SK-N-SH treated with all-trans-retinoic acid at 6 μM for 48 hours (cell line): Measurements from ENCODE around the gene KCP.

Experiments used
- BACH2 ChIP-seq: fragments of 250-450 bp; sonication (Bioruptor Pico); IDR thresholded peaks from 2 replicates; pipeline ENCODE4 v1.9.0; 2021; ENCODE audit warnings: mild to moderate bottlenecking, borderline replicate concordance
- CSDC2 ChIP-seq: fragments of 250-450 bp; sonication (Bioruptor Pico); IDR thresholded peaks from 2 replicates; pipeline ENCODE4 v1.5.0; 2020; ENCODE audit warnings: mild to moderate bottlenecking, moderate library complexity
- ISL1 ChIP-seq: fragments of 250-450 bp; sonication (Bioruptor Pico); IDR thresholded peaks from 2 replicates; pipeline ENCODE4 v2.1.2; 2022; ENCODE audit warnings: mild to moderate bottlenecking, moderate library complexity
- OSR1 ChIP-seq: fragments of 250-450 bp; sonication (Bioruptor Pico); IDR thresholded peaks from 2 replicates; pipeline ENCODE4 v1.8.0; 2022; ENCODE audit warnings: moderate library complexity, mild to moderate bottlenecking, inconsistent platforms
- TCF4 ChIP-seq: fragments of 250-450 bp; sonication (Bioruptor Pico); IDR thresholded peaks from 2 replicates; pipeline ENCODE4 v1.8.0; 2021; ENCODE audit warnings: mild to moderate bottlenecking, moderate library complexity, borderline replicate concordance
- ZC3H10 ChIP-seq: fragments of 250-450 bp; sonication (Bioruptor Pico); IDR thresholded peaks from 2 replicates; pipeline ENCODE4 v1.5.1; 2021; ENCODE audit warnings: mild to moderate bottlenecking, moderate library complexity
- ZFP3 ChIP-seq: fragments of 250-450 bp; sonication (Bioruptor Pico); IDR thresholded peaks from 2 replicates; pipeline ENCODE4 v1.5.0; 2020; ENCODE audit warnings: mild to moderate bottlenecking, moderate library complexity
- ZFP30 ChIP-seq: fragments of 450-650 bp; formaldehyde crosslinking; IDR thresholded peaks from 2 replicates; pipeline ENCODE4 v1.5.0; 2022; ENCODE audit warnings: mild to moderate bottlenecking, moderate library complexity
- ZNF565 ChIP-seq: fragments of 450-650 bp; formaldehyde crosslinking; conservative IDR thresholded peaks from 2 replicates; pipeline ENCODE4 v1.5.0; 2020; ENCODE audit warnings: low read depth, mild to moderate bottlenecking, moderate library complexity
- ZNF70 ChIP-seq: fragments of 450-650 bp; formaldehyde crosslinking; IDR thresholded peaks from 2 replicates; pipeline ENCODE4 v1.5.0; 2020; ENCODE audit warnings: mild to moderate bottlenecking, moderate library complexity
- ZNF8 ChIP-seq: fragments of 450-650 bp; formaldehyde crosslinking; IDR thresholded peaks from 2 replicates; pipeline ENCODE4 v1.5.0; 2020; ENCODE audit warnings: mild to moderate bottlenecking, moderate library complexity
- TF ChIP-seq, protein P1 (sequence below): fragments of 250-450 bp; sonication (Bioruptor Pico); IDR thresholded peaks from 2 replicates; pipeline ENCODE4 v1.5.1; 2020; ENCODE audit warnings: low read depth, mild to moderate bottlenecking, moderate library complexity
- TF ChIP-seq, protein P2 (sequence below): fragments of 250-450 bp; sonication (Bioruptor Pico); IDR thresholded peaks from 2 replicates; pipeline ENCODE4 v1.8.0; 2021; ENCODE audit warnings: low read depth, mild to moderate bottlenecking, moderate library complexity, borderline replicate concordance
- TF ChIP-seq, protein P3 (sequence below): fragments of 250-450 bp; sonication (Bioruptor Pico); IDR thresholded peaks from 2 replicates; pipeline ENCODE4 v1.8.0; 2020; ENCODE audit warnings: mild to moderate bottlenecking, moderate library complexity, borderline replicate concordance

DNA sequence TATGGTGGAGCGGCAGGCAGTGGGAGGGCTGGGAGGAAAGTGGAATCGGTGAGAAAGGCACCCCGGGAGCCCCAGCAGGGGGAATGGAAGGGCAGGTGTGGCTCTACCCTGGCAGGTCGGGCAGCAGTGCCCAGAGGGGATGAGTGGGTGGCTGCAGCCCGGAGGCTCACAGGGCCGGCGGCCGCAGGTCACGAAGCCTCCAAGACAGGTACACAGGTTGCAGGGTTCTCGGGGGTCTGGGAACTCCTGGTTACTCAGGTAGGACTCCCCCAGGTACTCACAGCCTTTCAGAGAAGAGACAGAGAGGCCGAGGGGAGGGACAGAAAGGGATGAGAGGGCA is 21.8 kb downstream of the KCP start:
- TF ChIP-seq ZFP30 (CRISPR knock-in tag) (no peak), BACH2 (CRISPR knock-in tag) (no peak), ZNF8 (no peak), ZNF70 (CRISPR knock-in tag) (no peak), CSDC2 (CRISPR knock-in tag) (no peak), OSR1 (CRISPR knock-in tag) (no peak), ZNF565 (no peak), ZFP3 (CRISPR knock-in tag) (no peak), ISL1 (CRISPR knock-in tag) (no peak), TCF4 (CRISPR knock-in tag) (no peak), ZC3H10 (no peak)
- TF ChIP-seq, protein P1, sequence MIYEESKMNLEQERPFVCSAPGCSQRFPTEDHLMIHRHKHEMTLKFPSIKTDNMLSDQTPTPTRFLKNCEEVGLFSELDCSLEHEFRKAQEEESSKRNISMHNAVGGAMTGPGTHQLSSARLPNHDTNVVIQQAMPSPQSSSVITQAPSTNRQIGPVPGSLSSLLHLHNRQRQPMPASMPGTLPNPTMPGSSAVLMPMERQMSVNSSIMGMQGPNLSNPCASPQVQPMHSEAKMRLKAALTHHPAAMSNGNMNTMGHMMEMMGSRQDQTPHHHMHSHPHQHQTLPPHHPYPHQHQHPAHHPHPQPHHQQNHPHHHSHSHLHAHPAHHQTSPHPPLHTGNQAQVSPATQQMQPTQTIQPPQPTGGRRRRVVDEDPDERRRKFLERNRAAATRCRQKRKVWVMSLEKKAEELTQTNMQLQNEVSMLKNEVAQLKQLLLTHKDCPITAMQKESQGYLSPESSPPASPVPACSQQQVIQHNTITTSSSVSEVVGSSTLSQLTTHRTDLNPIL (CRISPR knock-in tag): no peak
- TF ChIP-seq, protein P2, sequence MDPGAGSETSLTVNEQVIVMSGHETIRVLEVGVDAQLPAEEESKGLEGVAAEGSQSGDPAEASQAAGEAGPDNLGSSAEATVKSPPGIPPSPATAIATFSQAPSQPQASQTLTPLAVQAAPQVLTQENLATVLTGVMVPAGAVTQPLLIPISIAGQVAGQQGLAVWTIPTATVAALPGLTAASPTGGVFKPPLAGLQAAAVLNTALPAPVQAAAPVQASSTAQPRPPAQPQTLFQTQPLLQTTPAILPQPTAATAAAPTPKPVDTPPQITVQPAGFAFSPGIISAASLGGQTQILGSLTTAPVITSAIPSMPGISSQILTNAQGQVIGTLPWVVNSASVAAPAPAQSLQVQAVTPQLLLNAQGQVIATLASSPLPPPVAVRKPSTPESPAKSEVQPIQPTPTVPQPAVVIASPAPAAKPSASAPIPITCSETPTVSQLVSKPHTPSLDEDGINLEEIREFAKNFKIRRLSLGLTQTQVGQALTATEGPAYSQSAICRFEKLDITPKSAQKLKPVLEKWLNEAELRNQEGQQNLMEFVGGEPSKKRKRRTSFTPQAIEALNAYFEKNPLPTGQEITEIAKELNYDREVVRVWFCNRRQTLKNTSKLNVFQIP (CRISPR knock-in tag): no peak
- TF ChIP-seq, protein P3, sequence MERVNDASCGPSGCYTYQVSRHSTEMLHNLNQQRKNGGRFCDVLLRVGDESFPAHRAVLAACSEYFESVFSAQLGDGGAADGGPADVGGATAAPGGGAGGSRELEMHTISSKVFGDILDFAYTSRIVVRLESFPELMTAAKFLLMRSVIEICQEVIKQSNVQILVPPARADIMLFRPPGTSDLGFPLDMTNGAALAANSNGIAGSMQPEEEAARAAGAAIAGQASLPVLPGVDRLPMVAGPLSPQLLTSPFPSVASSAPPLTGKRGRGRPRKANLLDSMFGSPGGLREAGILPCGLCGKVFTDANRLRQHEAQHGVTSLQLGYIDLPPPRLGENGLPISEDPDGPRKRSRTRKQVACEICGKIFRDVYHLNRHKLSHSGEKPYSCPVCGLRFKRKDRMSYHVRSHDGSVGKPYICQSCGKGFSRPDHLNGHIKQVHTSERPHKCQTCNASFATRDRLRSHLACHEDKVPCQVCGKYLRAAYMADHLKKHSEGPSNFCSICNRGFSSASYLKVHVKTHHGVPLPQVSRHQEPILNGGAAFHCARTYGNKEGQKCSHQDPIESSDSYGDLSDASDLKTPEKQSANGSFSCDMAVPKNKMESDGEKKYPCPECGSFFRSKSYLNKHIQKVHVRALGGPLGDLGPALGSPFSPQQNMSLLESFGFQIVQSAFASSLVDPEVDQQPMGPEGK (CRISPR knock-in tag): no peak
